Muscle of leg (tissue), 11 donors: ENCODE data around the gene EVPL. TPM values are rescaled to one million over a fixed set of nuclear protein-coding genes. Genes with fewer than 3 reads are reported as not detected.

ENCODE experiments used
- DNase-seq: peaks from one replicate; pipeline ENCODE4 v3.0.0; 2013
- H3K27ac ChIP-seq: one replicate; pipeline ENCODE4 v1.5.1; 2013; ENCODE audit warnings: mild to moderate bottlenecking, low read length, control low read depth
- H3K27me3 ChIP-seq: one replicate; pipeline ENCODE4 v1.6.1; 2013; ENCODE audit warnings: low read length; ENCODE audit not compliant: control insufficient read depth, insufficient read depth
- H3K36me3 ChIP-seq: one replicate; pipeline ENCODE4 v1.6.1; 2013; ENCODE audit warnings: low read length; ENCODE audit not compliant: control insufficient read depth, insufficient read depth
- H3K4me1 ChIP-seq: one replicate; pipeline ENCODE4 v1.6.1; 2013; ENCODE audit warnings: low read length; ENCODE audit not compliant: control insufficient read depth, insufficient read depth
- H3K4me3 ChIP-seq: one replicate; pipeline ENCODE4 v1.5.1; 2013; ENCODE audit warnings: low read length, control low read depth
- H3K9me3 ChIP-seq: replicated peaks from 2 replicates; pipeline ENCODE4 v1.6.1; 2013; ENCODE audit warnings: low read depth, low read length; ENCODE audit not compliant: control insufficient read depth
- WGBS: methylation state at CpG from one replicate; pipeline ENCODE4 v1.1.5; 2013; ENCODE audit warnings: missing lambda C conversion rate; ENCODE audit not compliant: insufficient coverage; 5-methylcytosine and 5-hydroxymethylcytosine counted together
- polyA plus RNA-seq, 8 donors: library from polyadenylated mRNA; unstranded; fragments of 120-200 nt; gene quantifications; one replicate each; pipeline versions ENCODE4 v1.2.1 to v1.2.3, GENCODE V29; 2013; ENCODE audit warnings: inconsistent platforms in 1 of 8, low replicate concordance in 1 of 8; ENCODE audit not compliant: insufficient read length in 8 of 8, insufficient read depth in 1 of 8
- total RNA-seq: library from RNA; stranded (reverse); fragments of 120-200 nt; gene quantifications from one replicate; pipeline ENCODE4 v1.2.4, GENCODE V29; 2013

Gene EVPL
- total and polyA plus RNA-seq, 9 donors, result 0.03 to 12.9 (median 0.45) TPM; not detected in 1

DNA sequence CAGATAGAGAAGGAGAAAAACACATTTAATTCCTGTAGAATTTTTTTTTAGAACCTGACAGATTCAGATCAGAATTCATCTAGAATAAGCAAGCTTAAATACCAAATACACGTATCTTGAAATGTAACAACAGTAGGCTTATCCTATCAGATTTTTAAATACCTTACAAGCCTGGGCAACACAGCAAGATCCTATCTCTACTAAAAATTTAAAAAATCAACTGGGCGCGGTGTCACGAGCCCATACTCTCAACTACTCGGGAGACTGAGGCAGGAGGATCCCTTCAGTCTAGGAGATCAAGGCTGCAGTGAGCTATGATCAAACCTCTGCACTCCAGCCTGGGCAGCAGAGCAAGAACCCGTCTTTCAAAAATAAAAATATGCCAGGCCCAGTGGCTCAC, 61.6 kb downstream of the EVPL start:
- 97% methylated on average over 6 of the region's 6 CpGs for WGBS
- Histone ChIP-seq H3K36me3 (peaks cover 7% of the 10 kb centered on the region), H3K4me3 (no peak overlapping the region), H3K27me3 (no peaks in the 10 kb centered on the region), H3K9me3 (no peaks in the 10 kb centered on the region), H3K27ac (no peak overlapping the region), H3K4me1 (no peaks in the 10 kb centered on the region)
- DNase-seq, result no peak

DNA sequence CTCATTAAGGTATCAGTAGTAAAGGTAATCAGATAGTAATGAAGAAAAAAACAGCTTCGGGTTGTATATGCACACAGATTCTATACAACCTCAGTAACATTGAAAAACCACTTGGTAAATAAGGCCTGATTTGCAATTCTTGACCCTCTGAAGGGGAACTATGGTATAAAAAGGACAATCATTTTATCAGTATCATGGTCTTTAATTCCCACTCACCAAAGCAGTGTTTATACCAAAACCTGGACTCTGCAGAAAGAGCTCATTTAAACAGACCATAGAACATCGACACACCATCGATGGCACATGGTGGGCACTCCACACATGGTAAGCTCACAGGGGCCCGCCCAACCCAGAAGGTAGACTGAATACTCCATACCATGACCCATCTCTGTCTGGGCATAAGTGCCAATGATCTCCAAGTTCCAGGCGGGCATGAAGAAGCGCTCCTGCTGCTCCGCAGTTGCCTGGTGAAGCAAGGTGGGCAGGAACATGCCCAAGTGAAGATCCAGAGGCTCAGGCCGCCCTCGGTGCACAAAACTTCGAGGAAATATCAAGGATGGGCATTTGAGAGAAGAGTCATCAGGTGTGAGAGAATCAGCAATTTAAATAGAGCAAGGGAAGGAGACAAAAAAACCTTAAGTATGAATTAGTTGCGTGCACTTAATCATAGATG, 67.1 kb downstream of the EVPL start:
- Histone ChIP-seq H3K4me3 (no peak overlapping the region), H3K4me1 (no peaks in the 10 kb centered on the region), H3K27me3 (no peaks in the 10 kb centered on the region), H3K36me3 (peaks cover 22% of the 10 kb centered on the region), H3K9me3 (no peaks in the 10 kb centered on the region), H3K27ac (no peak overlapping the region)
- 94% methylated on average over 8 of the region's 11 CpGs for WGBS
- DNase-seq, result no peak

DNA sequence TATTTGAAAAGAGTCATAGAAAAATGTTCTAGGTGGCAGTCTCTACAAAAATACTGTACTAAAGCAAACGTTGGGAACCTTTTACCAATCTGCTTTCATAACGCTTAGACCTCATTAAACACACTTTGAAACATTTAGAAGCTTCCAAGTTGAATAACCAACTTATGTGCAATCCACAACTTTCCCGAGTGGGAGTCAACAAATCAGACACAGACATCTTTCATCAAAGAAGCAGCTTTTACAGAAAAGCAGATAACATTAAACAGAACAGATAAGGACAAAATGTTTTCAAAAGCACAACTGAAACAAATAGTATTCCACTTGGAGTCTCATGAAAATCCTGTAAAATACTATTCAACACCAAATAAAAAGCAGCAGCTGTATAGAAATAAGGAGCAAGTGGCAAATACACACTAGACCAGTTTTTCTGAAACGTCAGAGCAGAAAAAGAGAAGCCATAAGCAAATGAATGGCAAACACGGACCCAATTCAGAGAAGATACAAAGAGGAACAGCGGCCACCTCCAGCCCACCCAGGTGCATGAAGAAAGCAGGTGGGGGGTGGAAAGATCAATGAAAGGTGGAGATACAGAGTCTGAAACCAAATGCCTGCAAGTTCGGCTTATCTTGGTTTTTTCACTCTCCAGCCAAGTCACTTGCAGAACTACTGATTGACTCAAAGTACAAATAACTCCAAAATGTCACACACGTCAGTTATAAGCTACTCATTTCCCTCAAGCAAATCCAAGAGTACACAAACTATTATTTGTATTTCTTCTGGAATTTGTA, 67.9 kb downstream of the EVPL start:
- Histone ChIP-seq H3K27ac (no peak overlapping the region), H3K4me3 (no peak overlapping the region), H3K36me3 (peaks cover 25% of the 10 kb centered on the region), H3K27me3 (no peaks in the 10 kb centered on the region), H3K9me3 (no peaks in the 10 kb centered on the region), H3K4me1 (no peaks in the 10 kb centered on the region)
- 60% methylated on average over 4 of the region's 8 CpGs for WGBS
- DNase-seq, result no peak

Other genes with a start within 250 kb of the EVPL start
- 18.6 TPM for gene UNK, start 242.5 kb downstream of the EVPL start, total RNA-seq
- 10 to 100 TPM; 22.4 to 33.8 (median 29.0) TPM for gene UNK, start 242.5 kb downstream of the EVPL start, polyA plus RNA-seq
- gene UNC13D, start 182.9 kb downstream of the EVPL start, total RNA-seq, result 3.4 TPM
- gene UNC13D, start 182.9 kb downstream of the EVPL start, polyA plus RNA-seq, result 1 to 10 TPM; 2.9 to 9.2 (median 5.7) TPM
- 16.0 TPM for gene WBP2, start 172.0 kb downstream of the EVPL start, total RNA-seq
- 10 to 100 TPM; 47.8 to 64.1 (median 59.4) TPM for gene WBP2, start 172.0 kb downstream of the EVPL start, polyA plus RNA-seq
- gene TRIM47, start 148.7 kb downstream of the EVPL start, total RNA-seq, result 25.9 TPM
- gene TRIM47, start 148.7 kb downstream of the EVPL start, polyA plus RNA-seq, result 10 to 100 TPM; 22.1 to 29.7 (median 25.0) TPM
- 16.8 TPM for gene TRIM65, start 130.4 kb downstream of the EVPL start, total RNA-seq
- 10 to 100 TPM; 12.7 to 19.5 (median 15.3) TPM for gene TRIM65, start 130.4 kb downstream of the EVPL start, polyA plus RNA-seq
- gene MRPL38, start 122.4 kb downstream of the EVPL start, total RNA-seq, result 28.2 TPM
- gene MRPL38, start 122.4 kb downstream of the EVPL start, polyA plus RNA-seq, result 10 to 100 TPM; 58.5 to 81.4 (median 71.8) TPM
- 8.1 TPM for gene FBF1, start 86.3 kb downstream of the EVPL start, total RNA-seq
- gene FBF1, start 86.3 kb downstream of the EVPL start, polyA plus RNA-seq, result 1 to 10 TPM; 5.1 to 9.1 (median 7.0) TPM
- 23.2 TPM for gene ACOX1, start 48.1 kb downstream of the EVPL start, total RNA-seq
- gene ACOX1, start 48.1 kb downstream of the EVPL start, polyA plus RNA-seq, result 10 to 100 TPM; 14.6 to 21.1 (median 18.4) TPM
- 12.5 TPM for gene TEN1, start 48.1 kb downstream of the EVPL start, total RNA-seq
- gene TEN1, start 48.1 kb downstream of the EVPL start, polyA plus RNA-seq, result 10 to 100 TPM in 5 of 8 donors, 1 to 10 TPM in 3; 8.8 to 19.5 (median 12.1) TPM
- 7.7 TPM for gene CDK3, start 26.5 kb downstream of the EVPL start, total RNA-seq
- gene CDK3, start 26.5 kb downstream of the EVPL start, polyA plus RNA-seq, result 1 to 10 TPM; 3.6 to 8.6 (median 6.7) TPM
- 25.0 TPM for gene SRP68, start 45.2 kb upstream of the EVPL start, total RNA-seq
- gene SRP68, start 45.2 kb upstream of the EVPL start, polyA plus RNA-seq, result 100 to 1,000 TPM in 2 of 8 donors, 10 to 100 TPM in 6; 72.6 to 110 (median 93.8) TPM
- not detected for gene GALR2, start 47.5 kb upstream of the EVPL start, total RNA-seq
- under 1 TPM in 1 of 8 donors, not detected in 7; 0.16 TPM for gene GALR2, start 47.5 kb upstream of the EVPL start, polyA plus RNA-seq
- 0.04 TPM for gene ZACN, start 51.9 kb upstream of the EVPL start, total RNA-seq
- gene ZACN, start 51.9 kb upstream of the EVPL start, polyA plus RNA-seq, result 10 to 100 TPM; 11.2 to 18.9 (median 15.3) TPM
- 87.6 TPM for gene EXOC7, start 76.5 kb upstream of the EVPL start, total RNA-seq
- gene EXOC7, start 76.5 kb upstream of the EVPL start, polyA plus RNA-seq, result 10 to 100 TPM; 62.3 to 87.7 (median 76.3) TPM
- gene FOXJ1, start 113.9 kb upstream of the EVPL start, total RNA-seq, result 0.09 TPM
- gene FOXJ1, start 113.9 kb upstream of the EVPL start, polyA plus RNA-seq, result 1 to 10 TPM in 1 of 8 donors, under 1 TPM in 7; 0.05 to 1.1 (median 0.13) TPM
- 5.5 TPM for gene RNF157, start 213.2 kb upstream of the EVPL start, total RNA-seq
- gene RNF157, start 213.2 kb upstream of the EVPL start, polyA plus RNA-seq, result 10 to 100 TPM in 5 of 8 donors, 1 to 10 TPM in 3; 6.4 to 11.1 (median 10.1) TPM
- gene UBALD2, start 238.0 kb upstream of the EVPL start, total RNA-seq, result 10.8 TPM
- 10 to 100 TPM; 13.2 to 27.3 (median 18.4) TPM for gene UBALD2, start 238.0 kb upstream of the EVPL start, polyA plus RNA-seq